NCI-H146 (cell line): ENCODE results near the gene SPOCK1.

Source experiments
- DNase-seq: peaks from one replicate; lab custom pipeline; 2025; lab: John Stamatoyannopoulos, UW

SPOCK1 gene

GRCh38 chr5:137070521-137070920 lies 428.6 kb downstream of the SPOCK1 start:
- no peak for DNase-seq

GRCh38 chr5:137069358-137069757 lies 429.8 kb downstream of the SPOCK1 start:
- no peak for DNase-seq

GRCh38 chr5:137061382-137061781 lies 437.7 kb downstream of the SPOCK1 start:
- no peak for DNase-seq

- DNase-seq: no peak
These were observed 441.0 kb downstream of the SPOCK1 start for GRCh38 chr5:137058089-137058488.

- DNase-seq: no peak
These were observed 442.4 kb downstream of the SPOCK1 start for GRCh38 chr5:137056676-137057075.

- no peak for DNase-seq
These were observed 443.8 kb downstream of the SPOCK1 start for GRCh38 chr5:137055271-137055872.

GRCh38 chr5:137054792-137055191 lies 444.3 kb downstream of the SPOCK1 start:
- DNase-seq: no peak

GRCh38 chr5:137054335-137054734 lies 444.8 kb downstream of the SPOCK1 start:
- no peak for DNase-seq

GRCh38 chr5:137051161-137051560 lies 448.0 kb downstream of the SPOCK1 start:
- peak; percentile 9 for DNase-seq

GRCh38 chr5:137040641-137041340 lies 458.3 kb downstream of the SPOCK1 start:
- DNase-seq: no peak

GRCh38 chr5:137040024-137040423 lies 459.1 kb downstream of the SPOCK1 start:
- no peak for DNase-seq

GRCh38 chr5:137037848-137038247 lies 461.3 kb downstream of the SPOCK1 start:
- DNase-seq: no peak

- peak; percentile 87 for DNase-seq
These were observed 462.5 kb downstream of the SPOCK1 start for GRCh38 chr5:137036640-137037039.

GRCh38 chr5:137035480-137035878 lies 463.6 kb downstream of the SPOCK1 start:
- no peak for DNase-seq

GRCh38 chr5:137034764-137035479 lies 464.2 kb downstream of the SPOCK1 start:
- peak; percentile 4 for DNase-seq

GRCh38 chr5:137034213-137034612 lies 464.9 kb downstream of the SPOCK1 start:
- no peak for DNase-seq

GRCh38 chr5:137032929-137033328 lies 466.2 kb downstream of the SPOCK1 start:
- peak; percentile 64 for DNase-seq

GRCh38 chr5:137027758-137028157 lies 471.4 kb downstream of the SPOCK1 start:
- DNase-seq: no peak

- no peak for DNase-seq
These were observed 472.8 kb downstream of the SPOCK1 start for GRCh38 chr5:137026296-137026695.

- DNase-seq: peak; percentile 20
These were observed 475.1 kb downstream of the SPOCK1 start for GRCh38 chr5:137024044-137024443.

GRCh38 chr5:137023371-137023770 lies 475.8 kb downstream of the SPOCK1 start:
- no peak for DNase-seq

- no peak for DNase-seq
These were observed 476.4 kb downstream of the SPOCK1 start for GRCh38 chr5:137022725-137023124.

- no peak for DNase-seq
These were observed 477.1 kb downstream of the SPOCK1 start for GRCh38 chr5:137022043-137022442.
